ENCODE results near the gene ARID5B.

ARID5B gene

DNA sequence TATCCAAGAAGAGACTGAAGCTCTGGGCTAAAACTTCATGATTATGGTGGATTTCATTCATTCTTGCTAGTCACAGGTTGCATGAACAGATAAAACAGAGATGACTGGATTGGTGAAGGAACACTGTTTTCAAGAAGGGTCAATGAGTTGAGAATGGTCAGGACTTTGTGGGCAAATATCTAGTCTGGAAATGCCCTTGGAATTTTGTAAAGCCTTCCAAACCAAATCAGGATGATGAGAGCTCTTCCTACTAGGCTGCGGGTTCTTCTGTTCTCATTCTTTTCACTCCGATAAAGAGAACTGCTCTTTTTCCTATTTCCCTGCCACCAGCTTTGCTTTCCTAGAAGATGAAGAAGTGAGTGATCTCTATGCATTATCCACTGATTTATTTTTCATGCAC is 171.4 kb downstream of the ARID5B start:
- FAIRE-seq (no peak), DNase-seq (ENCODE audit: low spot score) (no peak)

DNA sequence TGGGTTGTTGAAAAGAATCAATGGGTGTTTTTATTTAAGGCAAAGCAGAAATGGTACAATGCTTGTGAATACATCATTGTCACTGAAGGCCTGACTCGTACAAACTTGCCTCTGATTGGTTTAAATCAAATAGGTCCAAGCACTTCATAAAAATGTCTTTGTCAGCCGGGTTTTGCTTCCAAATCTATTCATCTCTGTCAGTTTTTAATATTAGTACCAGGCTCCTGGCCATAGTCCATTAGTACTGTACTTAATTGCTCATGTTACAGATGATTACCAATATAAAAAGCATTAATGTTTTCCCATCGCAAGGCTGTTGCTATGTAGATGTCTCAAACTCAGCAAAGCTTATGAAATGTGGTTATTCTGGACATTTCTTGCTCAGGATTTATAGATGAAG is 171.9 kb downstream of the ARID5B start:
- no peak for FAIRE-seq
- no peak for DNase-seq (ENCODE audit: low spot score)

DNA sequence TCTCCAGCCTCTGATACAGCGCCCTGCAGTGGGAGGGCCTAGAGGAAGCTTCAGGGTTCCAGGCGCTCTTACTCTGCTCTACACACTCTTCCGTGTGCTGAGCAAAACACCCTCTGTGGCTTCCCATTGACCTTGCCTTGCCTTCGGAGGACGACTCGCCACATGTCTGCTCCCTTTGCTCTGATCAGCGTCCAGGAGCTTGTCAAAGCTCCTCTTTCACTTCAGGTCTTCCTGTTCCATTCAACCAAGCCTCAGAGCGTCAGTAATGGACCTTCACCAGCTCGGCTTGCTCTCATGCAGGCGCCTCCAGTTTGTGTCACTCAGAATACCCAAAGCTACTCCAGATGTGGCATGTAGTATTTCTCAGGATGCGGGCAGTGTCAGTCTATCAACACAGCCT is 173.9 kb downstream of the ARID5B start:
- FAIRE-seq (no peak), DNase-seq (ENCODE audit: low spot score) (no peak)

DNA sequence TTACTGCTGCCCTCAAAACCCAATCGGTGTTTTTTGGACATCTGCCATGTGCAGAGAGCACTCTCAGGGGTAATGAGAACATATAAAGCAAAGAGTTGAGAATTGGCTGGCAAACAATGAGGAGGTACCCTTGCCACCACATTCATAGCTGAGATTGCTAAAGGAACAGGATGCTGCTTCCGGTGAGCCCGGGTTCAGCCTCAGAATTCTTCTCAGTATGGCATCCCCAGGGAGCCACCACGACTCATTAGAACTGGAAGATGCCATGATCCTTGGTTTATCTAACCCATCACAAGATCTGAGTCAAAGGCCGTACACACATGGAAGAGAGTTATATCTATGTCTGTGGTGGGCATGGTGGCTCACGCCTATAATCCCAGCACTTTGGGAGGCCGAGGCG is 174.4 kb downstream of the ARID5B start:
- DNase-seq (ENCODE audit: low spot score): no peak
- no peak for FAIRE-seq

DNA sequence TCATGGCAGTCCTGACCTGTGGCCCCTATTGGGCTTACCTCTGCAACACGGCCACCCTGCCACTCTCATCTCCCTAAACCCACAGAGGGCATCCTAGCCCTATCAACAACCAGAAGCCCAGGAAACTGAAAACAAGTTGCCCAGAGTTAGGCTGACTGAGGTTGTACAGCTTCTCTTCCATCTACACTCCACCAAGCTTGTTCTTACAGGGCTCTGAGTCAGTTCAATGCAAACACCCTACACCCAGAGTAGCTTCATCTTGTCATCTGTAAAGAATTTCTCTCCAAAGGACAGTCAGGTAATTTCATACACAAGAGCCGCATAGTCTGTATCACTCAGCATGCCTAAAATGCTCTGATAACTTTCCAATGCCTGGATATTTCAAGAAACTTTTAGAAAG is 175.4 kb downstream of the ARID5B start:
- FAIRE-seq: no peak
- DNase-seq (ENCODE audit: low spot score): peak; percentile 51

DNA sequence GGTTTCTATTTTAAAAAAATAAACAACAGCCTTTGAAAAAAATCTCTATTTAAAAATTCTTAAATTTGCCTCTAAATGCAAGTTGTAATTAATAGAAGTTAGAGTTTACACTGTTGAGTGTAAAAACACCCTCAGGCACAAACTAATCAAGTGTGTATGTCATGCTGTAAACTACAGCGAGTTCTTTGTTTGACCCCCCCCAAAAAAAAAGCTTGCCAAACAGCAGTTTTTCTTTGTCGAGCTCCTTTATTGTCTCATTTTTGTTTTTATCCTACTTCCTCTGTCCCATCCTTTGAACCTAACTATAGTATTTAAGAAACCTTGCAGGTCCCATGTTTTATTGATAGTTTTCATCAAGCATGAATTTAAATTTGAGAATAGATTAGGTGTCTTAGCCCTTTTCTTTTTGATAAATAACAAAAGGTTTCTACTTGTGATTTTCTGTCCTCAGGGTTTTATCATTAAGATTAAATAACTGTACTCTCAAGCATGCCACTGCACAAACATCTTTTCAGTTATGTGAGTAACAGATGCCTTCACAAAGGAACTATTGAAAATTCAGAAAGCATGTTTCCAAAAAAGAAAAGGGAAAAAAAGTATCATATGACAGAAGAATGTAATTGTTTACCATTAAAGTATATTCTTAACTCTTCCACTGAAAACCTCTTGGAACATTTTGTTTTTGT is 176.0 kb downstream of the ARID5B start:
- no peak for FAIRE-seq

DNA sequence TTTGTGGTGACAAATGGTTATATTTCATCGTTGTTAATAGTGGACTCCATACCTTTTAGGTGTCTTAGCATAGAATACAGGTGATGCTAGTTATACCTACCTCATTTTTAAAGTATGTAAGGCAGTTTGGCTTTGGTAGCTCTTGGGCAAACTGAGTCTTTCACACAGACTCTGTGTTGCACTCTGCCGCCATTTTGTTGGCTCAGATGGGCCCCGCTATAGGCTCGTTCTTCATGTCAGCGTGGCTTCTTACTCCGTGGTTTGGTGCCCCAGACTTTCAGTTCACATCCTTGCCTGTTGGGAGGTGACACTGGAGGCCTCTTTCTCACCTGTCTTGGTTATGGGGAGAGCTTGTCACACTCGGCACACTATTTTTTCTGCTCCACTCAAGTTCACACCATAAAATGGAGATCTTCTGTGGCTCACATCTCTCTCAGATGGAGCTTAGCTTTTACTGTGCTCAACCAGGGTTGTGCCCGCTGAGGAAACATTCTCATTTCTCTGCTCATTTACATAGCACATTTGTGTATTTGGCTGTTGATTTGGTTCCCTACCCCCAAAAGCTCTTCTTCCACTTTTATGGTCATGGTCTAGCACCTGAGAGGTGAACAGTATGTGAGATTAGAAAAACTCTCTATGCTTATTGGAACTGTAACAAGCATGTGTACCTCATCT is 178.5 kb downstream of the ARID5B start:
- DNase-seq (ENCODE audit: low spot score) (no peak), FAIRE-seq (no peak)

More for the DNA sequence above, 176.0 kb downstream of the ARID5B start:
- no peak for DNase-seq (ENCODE audit: low spot score)

DNA sequence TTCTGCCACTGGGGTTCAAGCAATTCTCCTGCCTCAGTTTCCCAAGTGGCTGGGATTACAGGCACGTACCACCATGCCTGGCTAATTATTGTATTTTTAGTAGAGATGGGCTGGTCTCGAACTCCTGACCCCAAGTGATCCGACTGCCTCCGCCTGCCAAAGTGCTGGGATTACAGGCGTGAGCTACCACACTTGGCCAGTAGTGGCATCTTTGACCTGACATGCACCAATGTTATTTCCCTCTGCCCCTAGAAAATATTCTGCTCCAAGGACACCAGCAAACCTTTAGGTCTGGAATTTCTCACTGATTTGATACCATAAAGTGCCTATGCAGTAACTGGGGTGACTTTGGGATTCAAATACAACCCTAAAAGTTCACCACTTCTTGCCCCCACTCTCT is 179.4 kb downstream of the ARID5B start:
- FAIRE-seq (no peak), DNase-seq (ENCODE audit: low spot score) (no peak)

DNA sequence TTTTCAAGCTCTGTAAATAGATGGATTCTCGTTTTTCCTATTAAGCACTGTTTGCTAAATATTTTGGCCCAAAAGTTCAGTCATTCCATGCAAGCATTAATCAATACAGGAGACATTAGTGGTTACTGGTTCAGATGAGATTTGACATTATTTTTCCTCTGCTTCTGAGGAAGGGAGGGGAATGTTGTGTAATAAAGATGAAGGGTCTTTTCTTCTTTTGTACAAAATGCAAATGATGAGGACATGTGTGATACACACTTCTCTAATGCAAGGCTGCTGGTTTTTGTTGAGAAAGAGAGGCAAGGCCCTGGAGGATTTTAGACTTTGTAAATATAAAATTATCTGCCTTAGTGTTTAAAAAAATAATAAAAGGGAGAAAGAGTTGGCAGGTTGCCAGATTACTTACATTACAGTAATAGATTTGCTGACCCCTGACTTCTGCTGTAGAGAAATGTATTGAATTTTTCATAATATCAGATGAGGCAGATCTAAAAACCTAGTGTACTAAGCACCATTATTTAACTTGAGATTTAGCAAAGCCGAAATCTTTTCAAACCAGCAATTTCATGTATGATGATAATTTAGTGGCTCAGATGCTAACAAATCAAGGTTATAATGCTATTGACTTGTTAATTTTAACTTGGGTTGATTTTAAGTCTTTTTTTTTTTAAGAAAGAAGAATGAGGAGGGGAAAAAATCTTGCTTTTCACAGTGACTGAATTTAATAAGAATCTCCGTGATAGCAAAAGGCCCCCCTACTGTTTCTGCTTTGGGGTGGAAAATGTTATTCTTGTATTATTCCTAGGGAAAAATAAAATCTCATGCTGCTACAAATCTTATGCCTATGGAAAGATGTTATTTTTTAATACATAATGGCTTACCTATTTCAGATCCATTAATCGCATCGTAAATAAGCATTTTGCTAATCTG is 180.1 kb downstream of the ARID5B start:
- DNase-seq (ENCODE audit: low spot score) (no peak), FAIRE-seq (no peak)

DNA sequence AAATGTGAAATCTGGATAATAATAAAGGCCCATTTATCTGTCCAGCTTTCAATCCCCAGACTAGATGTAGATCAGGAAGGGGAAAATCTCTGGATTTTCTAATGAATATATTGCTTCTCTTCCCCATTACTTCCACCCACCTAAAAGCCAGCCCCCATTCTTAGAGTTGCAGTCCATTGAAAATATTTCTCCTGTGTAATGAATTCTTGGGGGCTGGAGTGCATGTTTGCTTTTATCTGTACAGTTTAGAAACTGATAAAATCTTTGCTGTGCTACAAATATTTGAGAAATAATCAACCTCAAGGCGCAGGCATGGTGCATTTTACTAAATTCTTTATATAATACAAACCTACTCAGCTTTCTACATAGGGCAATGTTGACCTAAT is 180.8 kb downstream of the ARID5B start:
- no peak for FAIRE-seq
- DNase-seq (ENCODE audit: low spot score): no peak

DNA sequence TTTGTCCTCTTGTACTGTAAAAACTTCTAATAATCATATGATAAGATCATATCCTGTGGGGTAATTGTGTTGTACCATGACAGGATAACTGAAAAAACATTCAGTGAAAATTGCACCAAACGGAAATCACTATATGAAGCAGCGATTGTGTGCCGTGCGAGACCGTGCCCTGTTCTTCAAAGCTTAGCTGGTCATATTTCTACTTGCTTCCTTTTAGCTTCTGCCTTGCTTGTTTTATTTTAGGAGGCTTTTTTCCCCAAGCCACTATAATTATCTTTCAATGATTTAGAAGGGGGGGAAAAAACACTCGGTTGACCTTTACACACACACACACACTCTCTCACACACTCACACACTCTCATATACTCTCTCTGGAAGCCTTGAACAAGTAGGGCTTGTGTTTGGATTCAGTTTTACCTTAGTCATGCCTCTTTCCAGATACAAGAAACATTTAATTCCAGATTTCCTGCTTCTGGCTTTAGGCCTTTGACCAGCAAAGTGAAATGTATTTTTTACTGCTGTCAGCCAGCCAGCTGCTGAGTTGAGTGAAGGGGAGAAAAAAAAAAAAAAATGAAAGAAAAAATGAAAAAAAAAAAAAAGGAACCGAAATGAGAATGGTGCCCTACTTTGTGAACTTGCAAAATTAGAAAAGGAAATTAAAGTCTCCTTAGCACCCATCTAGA is 181.4 kb downstream of the ARID5B start:
- FAIRE-seq: no peak
- DNase-seq (ENCODE audit: low spot score): no peak

DNA sequence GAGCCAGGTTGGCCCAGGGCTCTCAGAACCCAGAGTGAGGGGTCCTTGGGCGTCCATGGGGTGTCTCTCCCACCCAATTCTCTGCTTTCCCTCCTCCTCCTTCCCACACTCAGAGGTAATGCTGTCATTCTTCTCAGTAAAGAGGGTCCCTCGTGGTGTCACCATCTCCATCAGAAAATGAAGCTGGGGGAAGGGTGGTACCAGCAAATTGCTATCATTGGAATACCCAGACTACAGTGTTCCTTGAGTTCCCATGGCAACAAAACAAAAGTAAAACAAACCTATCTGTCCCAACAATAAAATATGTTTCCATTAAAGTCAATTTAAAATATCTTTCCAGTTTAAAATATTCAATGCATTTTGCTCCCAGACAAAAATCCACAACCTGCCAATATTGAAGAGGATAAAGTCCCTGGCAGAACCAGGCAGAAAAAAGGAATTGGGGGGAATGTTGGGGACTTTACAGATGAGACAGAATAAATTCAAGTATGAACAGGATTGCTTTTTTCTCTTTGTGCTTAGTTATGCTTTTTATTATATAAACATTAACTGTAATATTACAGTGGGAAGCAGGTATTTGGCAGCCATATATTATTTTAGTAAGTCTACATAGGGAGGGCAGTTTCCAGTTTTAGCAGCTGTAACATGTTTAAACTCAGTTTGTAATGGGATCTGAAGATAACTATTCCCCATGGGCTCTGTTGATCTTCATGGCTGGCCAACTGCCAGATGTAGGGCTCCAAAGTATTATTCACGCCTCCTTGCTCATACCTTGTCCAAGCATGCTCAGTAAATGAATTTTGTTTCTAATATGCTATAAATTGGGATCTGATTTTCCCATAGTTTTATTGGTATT is 182.1 kb downstream of the ARID5B start:
- DNase-seq (ENCODE audit: low spot score) (no peak), FAIRE-seq (no peak)

DNA sequence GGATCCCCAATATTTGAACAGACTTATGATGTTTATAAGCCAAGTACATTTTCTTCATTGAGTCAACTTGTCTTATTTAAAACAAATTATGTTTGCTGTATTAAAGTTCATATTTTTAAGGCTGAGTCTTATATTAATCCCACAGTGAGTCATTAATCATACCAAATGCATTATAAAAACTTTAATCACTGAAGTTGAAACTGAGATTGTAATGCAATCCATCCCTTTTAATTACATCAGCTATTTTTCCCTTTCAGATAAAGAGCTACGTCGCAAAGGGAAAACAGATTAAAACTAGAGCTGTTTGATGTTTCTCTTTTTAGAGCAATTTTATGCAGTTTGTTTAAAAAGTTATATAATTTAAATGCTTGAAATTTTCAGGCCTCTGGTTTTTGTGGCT is 183.0 kb downstream of the ARID5B start:
- FAIRE-seq: no peak
- DNase-seq (ENCODE audit: low spot score): no peak

DNA sequence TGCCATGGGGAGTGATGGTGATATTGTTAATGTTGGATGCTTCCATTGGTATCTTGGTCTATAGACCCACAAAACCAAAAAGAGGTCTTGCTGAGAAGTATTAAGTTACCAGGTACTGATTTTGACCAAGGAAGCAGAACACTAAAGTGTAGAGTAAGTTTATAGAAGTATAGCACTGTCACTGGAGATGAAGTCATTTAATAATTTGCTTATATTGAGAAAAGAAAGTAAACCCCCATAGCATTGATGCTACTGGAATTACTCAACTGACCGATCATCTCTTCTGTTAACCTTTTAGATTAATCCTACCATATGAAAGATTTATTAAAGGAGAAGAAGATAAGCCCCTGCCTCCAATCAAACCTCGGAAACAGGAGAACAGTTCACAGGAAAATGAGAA is 183.9 kb downstream of the ARID5B start:
- no peak for DNase-seq (ENCODE audit: low spot score)
- no peak for FAIRE-seq

DNA sequence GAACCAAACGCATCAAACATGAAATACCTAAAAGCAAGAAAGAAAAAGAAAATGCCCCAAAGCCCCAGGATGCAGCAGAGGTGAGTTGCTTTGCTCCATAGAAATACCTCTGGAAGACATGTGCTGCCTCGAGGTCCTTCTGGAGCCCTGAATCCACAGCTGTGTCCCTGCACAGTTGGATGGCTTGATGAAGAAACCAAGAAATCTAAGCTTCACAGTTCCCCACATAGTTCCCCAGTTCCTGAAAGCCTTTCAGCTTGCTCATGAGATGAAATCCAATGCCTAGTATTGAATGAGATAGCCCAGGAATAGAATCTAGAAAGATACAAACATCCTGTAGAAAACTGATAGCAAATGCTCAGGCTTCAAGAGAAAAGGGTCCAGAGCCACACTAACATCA is 184.3 kb downstream of the ARID5B start:
- DNase-seq (ENCODE audit: low spot score) (no peak), FAIRE-seq (no peak)

DNA sequence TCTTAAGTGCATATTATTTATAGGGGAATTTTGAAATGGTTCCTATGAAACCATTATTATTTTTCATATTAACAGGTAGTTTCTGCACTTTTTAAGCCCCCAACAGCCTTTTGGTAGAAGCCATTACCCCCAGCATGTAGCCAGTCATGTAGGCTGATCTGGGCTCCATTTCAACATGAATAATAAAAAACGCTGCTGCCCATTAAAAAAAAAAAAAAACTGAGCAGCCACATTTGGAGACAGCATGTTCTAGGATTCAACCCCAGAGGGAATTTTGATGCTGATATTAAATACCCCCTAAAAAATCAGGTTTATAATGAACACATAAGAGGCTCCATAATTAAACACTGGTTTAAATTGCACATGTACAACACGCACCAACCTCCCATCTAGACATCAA is 185.8 kb downstream of the ARID5B start:
- no peak for FAIRE-seq
- no peak for DNase-seq (ENCODE audit: low spot score)

DNA sequence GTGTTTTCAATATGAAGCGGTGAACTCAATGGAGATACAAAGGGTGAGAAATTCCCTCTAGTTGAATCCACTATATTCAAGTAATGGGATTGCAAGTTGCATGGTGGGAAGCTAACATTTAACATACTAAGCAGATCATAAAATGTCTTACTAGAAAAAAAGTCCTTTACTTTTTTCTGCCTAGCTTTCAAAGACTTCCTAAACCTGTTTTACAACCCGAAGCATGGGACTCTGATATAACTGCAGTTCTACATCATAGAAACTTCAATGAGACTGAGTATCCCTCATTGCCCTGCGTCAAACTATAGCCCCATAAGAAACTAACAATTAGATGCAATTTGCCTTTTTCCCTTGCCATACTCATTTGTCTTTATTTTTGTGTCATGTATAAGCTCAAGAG is 187.3 kb downstream of the ARID5B start:
- FAIRE-seq (no peak), DNase-seq (ENCODE audit: low spot score) (no peak)

DNA sequence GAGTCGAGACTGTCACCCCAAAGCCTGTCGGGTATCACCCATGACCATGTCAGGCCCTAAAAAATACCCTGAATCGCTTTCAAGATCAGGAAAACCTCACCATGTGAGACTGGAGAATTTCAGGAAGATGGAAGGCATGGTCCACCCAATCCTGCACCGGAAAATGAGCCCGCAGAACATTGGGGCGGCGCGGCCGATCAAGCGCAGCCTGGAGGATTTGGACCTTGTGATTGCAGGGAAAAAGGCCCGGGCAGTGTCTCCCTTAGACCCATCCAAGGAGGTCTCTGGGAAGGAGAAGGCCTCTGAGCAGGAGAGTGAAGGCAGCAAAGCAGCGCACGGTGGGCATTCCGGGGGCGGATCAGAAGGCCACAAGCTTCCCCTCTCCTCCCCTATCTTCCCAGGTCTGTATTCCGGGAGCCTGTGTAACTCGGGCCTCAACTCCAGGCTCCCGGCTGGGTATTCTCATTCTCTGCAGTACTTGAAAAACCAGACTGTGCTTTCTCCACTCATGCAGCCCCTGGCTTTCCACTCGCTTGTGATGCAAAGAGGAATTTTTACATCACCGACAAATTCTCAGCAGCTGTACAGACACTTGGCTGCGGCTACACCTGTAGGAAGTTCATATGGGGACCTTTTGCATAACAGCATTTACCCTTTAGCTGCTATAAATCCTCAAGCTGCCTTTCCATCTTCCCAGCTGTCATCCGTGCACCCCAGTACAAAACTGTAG is 191.0 kb downstream of the ARID5B start:
- DNase-seq (ENCODE audit: low spot score): no peak
- no peak for FAIRE-seq

DNA sequence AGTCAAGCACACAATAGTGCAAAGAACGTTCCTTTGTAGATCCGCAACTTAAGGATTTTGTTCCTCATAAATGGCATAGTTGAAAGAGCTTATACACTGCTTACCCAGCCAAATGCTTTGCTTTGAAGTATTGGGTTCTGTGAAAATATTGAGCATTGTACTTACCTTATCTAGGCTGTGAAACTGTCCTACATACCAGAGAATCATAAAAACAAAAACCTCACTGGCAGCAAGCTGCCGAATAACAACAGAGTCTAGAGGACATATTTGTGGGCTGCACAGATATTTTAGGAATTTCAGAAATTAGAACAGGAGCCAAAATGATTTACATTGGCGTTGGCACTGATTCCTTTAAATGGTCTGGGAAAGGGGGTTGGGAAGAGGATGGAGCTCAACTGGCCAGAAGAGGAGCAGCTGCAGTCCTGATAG is 192.4 kb downstream of the ARID5B start:
- peak; percentile 5 for FAIRE-seq
- DNase-seq (ENCODE audit: low spot score): peak; percentile 76

All from urothelium cell line (cell line).